ENCODE data around the gene PKLR. TPM values are rescaled to one million over a fixed set of nuclear protein-coding genes. Genes with fewer than 3 reads are reported as not detected.
A peak's percentile ranks its signal among the peaks of the same experiment; 100 is the strongest.

The PKLR gene
- total and polyA plus RNA-seq, 2 donors (not counting 1 experiment from before 2014, with no cell fraction given): not detected

DNA sequence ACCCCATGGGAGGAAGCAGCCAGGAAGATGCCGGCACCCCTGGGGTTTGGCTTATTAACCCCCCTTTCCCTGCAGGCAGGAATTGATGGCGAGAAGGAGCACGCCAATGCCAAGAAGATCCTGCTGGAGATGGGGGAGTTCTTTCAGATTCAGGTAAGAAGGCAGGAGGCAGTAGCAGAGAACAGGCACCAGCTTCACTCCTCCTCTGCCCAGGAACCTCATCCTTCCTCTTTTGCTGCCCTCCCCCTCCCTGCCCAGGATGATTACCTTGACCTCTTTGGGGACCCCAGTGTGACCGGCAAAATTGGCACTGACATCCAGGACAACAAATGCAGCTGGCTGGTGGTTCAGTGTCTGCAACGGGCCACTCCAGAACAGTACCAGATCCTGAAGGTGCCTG lies 18.3 kb upstream of the PKLR start:
- Histone ChIP-seq H4K20me1 (ENCODE audit: control insufficient read depth, extremely low read depth, insufficient read depth, low read length) (peaks cover 5% of the 10 kb centered on the region), H3K27me3 (ENCODE audit: control insufficient read depth, insufficient read depth, low read length) (no peaks in the 10 kb centered on the region), H3K9me3 (ENCODE audit: control insufficient read depth, insufficient read depth, low read depth, low read length) (no peaks in the 10 kb centered on the region), H2AFZ (ENCODE audit: low read length) (no peak overlapping the region), H3K4me3 (replicated peaks in 1 of 4; ENCODE audit: control extremely low read depth in 1 of 4, insufficient read depth in 1 of 4, low read depth in 3 of 4, low read length in 4 of 4) (peak overlapping the region in 1 of 4 experiments; percentile 93), H3K9ac (ENCODE audit: insufficient read depth, low read length) (no peak overlapping the region), H3K79me2 (ENCODE audit: control insufficient read depth, insufficient read depth, low read length) (peaks cover 9% of the 10 kb centered on the region), H3K27ac (ENCODE audit: insufficient read depth, low read length) (no peak overlapping the region), H3K4me1 (ENCODE audit: control insufficient read depth, extremely low read depth, insufficient read depth, low read length) (peaks cover 23% of the 10 kb centered on the region), H3K36me3 (ENCODE audit: control insufficient read depth, insufficient read depth, low read length) (peaks cover 17% of the 10 kb centered on the region), H3K4me2 (ENCODE audit: extremely low read depth, insufficient read depth, low read length) (peak overlapping the region; percentile 8)
- DNase-seq (ENCODE audit: low read depth in 2 of 2): no peak
- TF ChIP-seq EZH2 (IDR thresholded peaks at IDR 0.05; ENCODE audit: low read length, missing control alignments): no peak
- TF ChIP-seq, protein P1, sequence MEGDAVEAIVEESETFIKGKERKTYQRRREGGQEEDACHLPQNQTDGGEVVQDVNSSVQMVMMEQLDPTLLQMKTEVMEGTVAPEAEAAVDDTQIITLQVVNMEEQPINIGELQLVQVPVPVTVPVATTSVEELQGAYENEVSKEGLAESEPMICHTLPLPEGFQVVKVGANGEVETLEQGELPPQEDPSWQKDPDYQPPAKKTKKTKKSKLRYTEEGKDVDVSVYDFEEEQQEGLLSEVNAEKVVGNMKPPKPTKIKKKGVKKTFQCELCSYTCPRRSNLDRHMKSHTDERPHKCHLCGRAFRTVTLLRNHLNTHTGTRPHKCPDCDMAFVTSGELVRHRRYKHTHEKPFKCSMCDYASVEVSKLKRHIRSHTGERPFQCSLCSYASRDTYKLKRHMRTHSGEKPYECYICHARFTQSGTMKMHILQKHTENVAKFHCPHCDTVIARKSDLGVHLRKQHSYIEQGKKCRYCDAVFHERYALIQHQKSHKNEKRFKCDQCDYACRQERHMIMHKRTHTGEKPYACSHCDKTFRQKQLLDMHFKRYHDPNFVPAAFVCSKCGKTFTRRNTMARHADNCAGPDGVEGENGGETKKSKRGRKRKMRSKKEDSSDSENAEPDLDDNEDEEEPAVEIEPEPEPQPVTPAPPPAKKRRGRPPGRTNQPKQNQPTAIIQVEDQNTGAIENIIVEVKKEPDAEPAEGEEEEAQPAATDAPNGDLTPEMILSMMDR (conservative IDR thresholded peaks at IDR 0.05 in 1 of 2, IDR thresholded peaks at IDR 0.05 in 1 of 2; ENCODE audit: low read depth in 1 of 2, low read length in 2 of 2): no peak

DNA sequence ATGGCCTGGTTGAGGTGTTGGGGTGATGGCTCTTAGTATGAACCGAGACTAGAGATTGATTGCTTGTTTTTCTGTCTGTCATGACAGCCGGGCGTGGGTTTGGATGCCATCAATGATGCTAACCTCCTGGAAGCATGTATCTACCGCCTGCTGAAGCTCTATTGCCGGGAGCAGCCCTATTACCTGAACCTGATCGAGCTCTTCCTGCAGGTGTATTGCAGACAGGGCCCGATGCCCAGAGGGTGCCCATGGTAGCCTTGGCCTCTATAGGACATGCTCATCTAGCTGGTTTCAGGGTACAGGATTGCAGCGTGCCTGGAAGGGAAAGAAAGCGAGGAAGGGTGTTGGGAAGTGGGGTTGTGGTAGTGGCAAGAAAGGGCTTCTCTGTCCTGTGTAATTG lies 16.8 kb upstream of the PKLR start:
- H3K9ac ChIP-seq (ENCODE audit: insufficient read depth, low read length): no peak overlapping the region
- H3K27me3 ChIP-seq (ENCODE audit: control insufficient read depth, insufficient read depth, low read length): no peaks in the 10 kb centered on the region
- H3K4me2 ChIP-seq (ENCODE audit: extremely low read depth, insufficient read depth, low read length): no peak overlapping the region
- H3K4me1 ChIP-seq (ENCODE audit: control insufficient read depth, extremely low read depth, insufficient read depth, low read length): peaks cover 23% of the 10 kb centered on the region
- no peak overlapping the region for H3K27ac ChIP-seq (ENCODE audit: insufficient read depth, low read length)
- no peak overlapping the region for H2AFZ ChIP-seq (ENCODE audit: low read length)
- peaks cover 12% of the 10 kb centered on the region for H3K79me2 ChIP-seq (ENCODE audit: control insufficient read depth, insufficient read depth, low read length)
- no peak for TF ChIP-seq EZH2 (IDR thresholded peaks at IDR 0.05; ENCODE audit: low read length, missing control alignments)
- TF ChIP-seq, protein P1 (conservative IDR thresholded peaks at IDR 0.05 in 1 of 2, IDR thresholded peaks at IDR 0.05 in 1 of 2; ENCODE audit: low read depth in 1 of 2, low read length in 2 of 2): no peak
- H4K20me1 ChIP-seq (ENCODE audit: control insufficient read depth, extremely low read depth, insufficient read depth, low read length): peaks cover 5% of the 10 kb centered on the region
- H3K36me3 ChIP-seq (ENCODE audit: control insufficient read depth, insufficient read depth, low read length): peaks cover 21% of the 10 kb centered on the region
- no peak for DNase-seq (ENCODE audit: low read depth in 2 of 2)
- no peak overlapping the region for H3K4me3 ChIP-seq (replicated peaks in 1 of 4; ENCODE audit: control extremely low read depth in 1 of 4, insufficient read depth in 1 of 4, low read depth in 3 of 4, low read length in 4 of 4)
- H3K9me3 ChIP-seq (ENCODE audit: control insufficient read depth, insufficient read depth, low read depth, low read length): no peaks in the 10 kb centered on the region

DNA sequence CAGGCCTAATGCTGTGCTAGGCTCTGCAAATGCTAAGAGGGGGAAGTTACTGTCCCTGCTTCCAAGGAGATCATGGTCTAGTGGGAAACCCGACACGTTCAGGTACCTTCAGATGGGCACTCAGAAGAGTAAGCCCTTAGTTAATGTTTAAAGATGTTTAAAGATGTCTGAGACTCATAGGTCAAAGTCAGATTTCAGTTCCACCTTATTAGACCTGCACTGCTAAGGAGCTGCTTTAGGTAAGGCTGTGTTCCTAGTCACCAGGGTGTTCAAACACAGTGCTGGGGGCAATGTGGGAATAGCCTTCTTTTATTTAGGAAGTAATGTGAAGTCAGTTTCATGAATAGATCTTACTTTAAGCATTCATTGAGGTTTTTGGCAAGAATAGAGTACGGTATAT lies 15.7 kb upstream of the PKLR start:
- Histone ChIP-seq H3K4me1 (ENCODE audit: control insufficient read depth, extremely low read depth, insufficient read depth, low read length) (peaks cover 16% of the 10 kb centered on the region), H3K4me2 (ENCODE audit: extremely low read depth, insufficient read depth, low read length) (no peak overlapping the region), H4K20me1 (ENCODE audit: control insufficient read depth, extremely low read depth, insufficient read depth, low read length) (peaks cover 2% of the 10 kb centered on the region), H3K79me2 (ENCODE audit: control insufficient read depth, insufficient read depth, low read length) (peaks cover 14% of the 10 kb centered on the region), H3K36me3 (ENCODE audit: control insufficient read depth, insufficient read depth, low read length) (peaks cover 26% of the 10 kb centered on the region), H3K27ac (ENCODE audit: insufficient read depth, low read length) (no peak overlapping the region), H3K27me3 (ENCODE audit: control insufficient read depth, insufficient read depth, low read length) (no peaks in the 10 kb centered on the region), H3K4me3 (replicated peaks in 1 of 4; ENCODE audit: control extremely low read depth in 1 of 4, insufficient read depth in 1 of 4, low read depth in 3 of 4, low read length in 4 of 4) (no peak overlapping the region), H2AFZ (ENCODE audit: low read length) (no peak overlapping the region), H3K9me3 (ENCODE audit: control insufficient read depth, insufficient read depth, low read depth, low read length) (no peaks in the 10 kb centered on the region), H3K9ac (ENCODE audit: insufficient read depth, low read length) (no peak overlapping the region)
- TF ChIP-seq, protein P1 (conservative IDR thresholded peaks at IDR 0.05 in 1 of 2, IDR thresholded peaks at IDR 0.05 in 1 of 2; ENCODE audit: low read depth in 1 of 2, low read length in 2 of 2): no peak
- TF ChIP-seq EZH2 (IDR thresholded peaks at IDR 0.05; ENCODE audit: low read length, missing control alignments): no peak
- DNase-seq (ENCODE audit: low read depth in 2 of 2): no peak
